Neural progenitor cell (in vitro differentiated cells): ENCODE results near the gene SHISA2.

ENCODE experiments used
- EZH2 ChIP-seq: fragments of 200-600 bp; sonication (generic); IDR thresholded peaks from 2 replicates; pipeline ENCODE4 v1.6.1; 2017; ENCODE audit warnings: antibody characterized with exemption, mild to moderate bottlenecking, moderate library complexity
- EZH2phosphoT487 ChIP-seq: fragments of 200-600 bp; sonication (generic); IDR thresholded peaks from 2 replicates; pipeline ENCODE4 v1.6.1; 2017; ENCODE audit warnings: antibody characterized with exemption
- TF ChIP-seq, protein P1 (sequence below): fragments of 200-600 bp; sonication (generic); IDR thresholded peaks from 2 replicates; pipeline ENCODE4 v1.5.1; 2017; ENCODE audit warnings: antibody characterized with exemption, mild to moderate bottlenecking

DNA sequence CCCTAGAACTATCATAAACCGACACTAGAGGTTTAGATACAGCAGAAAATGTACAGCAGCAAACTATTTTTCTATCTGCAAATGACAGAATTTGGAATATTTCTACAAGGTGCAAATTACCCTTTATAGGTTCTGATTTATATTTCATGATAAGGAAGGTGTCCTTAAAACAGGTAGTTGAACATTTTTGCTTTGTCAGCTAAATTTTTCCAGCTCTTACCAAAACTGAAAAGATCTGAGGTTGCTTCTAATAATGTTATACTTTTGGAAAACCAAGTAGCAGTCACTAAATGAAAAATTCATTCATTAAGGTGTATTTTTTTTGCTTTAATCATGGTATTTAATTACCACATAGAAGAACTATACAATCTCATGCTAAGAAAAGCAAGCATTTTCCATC is 9.0 kb downstream of the SHISA2 start:
- TF ChIP-seq, protein P1, sequence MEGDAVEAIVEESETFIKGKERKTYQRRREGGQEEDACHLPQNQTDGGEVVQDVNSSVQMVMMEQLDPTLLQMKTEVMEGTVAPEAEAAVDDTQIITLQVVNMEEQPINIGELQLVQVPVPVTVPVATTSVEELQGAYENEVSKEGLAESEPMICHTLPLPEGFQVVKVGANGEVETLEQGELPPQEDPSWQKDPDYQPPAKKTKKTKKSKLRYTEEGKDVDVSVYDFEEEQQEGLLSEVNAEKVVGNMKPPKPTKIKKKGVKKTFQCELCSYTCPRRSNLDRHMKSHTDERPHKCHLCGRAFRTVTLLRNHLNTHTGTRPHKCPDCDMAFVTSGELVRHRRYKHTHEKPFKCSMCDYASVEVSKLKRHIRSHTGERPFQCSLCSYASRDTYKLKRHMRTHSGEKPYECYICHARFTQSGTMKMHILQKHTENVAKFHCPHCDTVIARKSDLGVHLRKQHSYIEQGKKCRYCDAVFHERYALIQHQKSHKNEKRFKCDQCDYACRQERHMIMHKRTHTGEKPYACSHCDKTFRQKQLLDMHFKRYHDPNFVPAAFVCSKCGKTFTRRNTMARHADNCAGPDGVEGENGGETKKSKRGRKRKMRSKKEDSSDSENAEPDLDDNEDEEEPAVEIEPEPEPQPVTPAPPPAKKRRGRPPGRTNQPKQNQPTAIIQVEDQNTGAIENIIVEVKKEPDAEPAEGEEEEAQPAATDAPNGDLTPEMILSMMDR = no peak
- TF ChIP-seq EZH2phosphoT487 = no peak
- no peak for TF ChIP-seq EZH2
